GM19240 (cell line): Measurements from ENCODE around the gene COL11A2.
A peak's percentile ranks its signal among the peaks of the same experiment; 100 is the strongest.

Experiments used
- DNase-seq: peaks from one replicate; pipeline ENCODE4 v3.0.0; 2011; ENCODE audit warnings: low spot score; ENCODE audit not compliant: insufficient read length

COL11A2 gene

GRCh38 chr6:33172688-33173534, 19.4 kb downstream of the COL11A2 start:
- DNase-seq = no peak

- DNase-seq = no peak
These were observed 20.2 kb downstream of the COL11A2 start for GRCh38 chr6:33171880-33172687.

GRCh38 chr6:33171016-33171879, 21.0 kb downstream of the COL11A2 start:
- no peak for DNase-seq

GRCh38 chr6:33170176-33171015, 21.9 kb downstream of the COL11A2 start:
- DNase-seq = no peak

DNA sequence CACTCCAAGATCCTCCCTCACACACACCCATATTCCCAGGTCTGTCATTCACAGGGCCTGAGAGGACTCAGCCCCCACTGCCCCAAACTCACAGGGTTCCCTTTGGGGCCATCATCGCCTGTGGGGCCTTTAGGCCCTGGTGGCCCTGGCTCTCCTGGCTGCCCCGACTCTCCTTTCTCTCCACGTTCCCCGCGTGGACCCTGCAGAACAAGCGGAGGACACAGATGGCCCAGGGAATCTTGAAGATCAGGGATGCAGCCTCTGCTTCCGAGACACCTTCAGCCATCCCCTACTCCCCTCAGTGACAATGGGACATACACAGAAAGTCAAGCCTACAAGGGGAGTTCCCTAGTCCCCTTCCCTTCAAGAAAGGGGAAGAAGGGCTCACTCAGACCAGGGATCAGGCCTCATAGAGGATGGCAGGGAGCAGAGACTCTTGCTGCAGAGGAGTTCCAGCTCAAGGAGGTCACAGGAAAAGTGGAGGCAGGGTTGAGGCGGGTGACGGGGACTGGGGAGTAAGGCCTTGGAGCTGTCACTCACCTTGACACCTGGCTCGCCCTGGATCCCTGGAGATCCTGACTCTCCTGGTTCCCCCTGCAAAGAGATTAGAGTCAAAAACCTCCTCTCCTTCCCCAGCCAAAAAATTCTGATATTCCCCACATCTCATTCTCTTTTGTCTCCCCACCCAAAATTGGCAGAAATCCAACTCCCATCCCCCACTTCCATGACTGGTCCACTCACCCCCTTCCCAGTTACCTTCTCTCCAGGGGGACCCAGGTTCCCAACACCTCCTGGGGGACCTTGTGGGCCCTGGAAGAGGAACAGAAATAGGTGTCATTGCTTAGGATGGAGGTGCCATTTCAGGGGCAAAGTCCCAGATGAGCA, 22.7 kb downstream of the COL11A2 start:
- no peak for DNase-seq

DNA sequence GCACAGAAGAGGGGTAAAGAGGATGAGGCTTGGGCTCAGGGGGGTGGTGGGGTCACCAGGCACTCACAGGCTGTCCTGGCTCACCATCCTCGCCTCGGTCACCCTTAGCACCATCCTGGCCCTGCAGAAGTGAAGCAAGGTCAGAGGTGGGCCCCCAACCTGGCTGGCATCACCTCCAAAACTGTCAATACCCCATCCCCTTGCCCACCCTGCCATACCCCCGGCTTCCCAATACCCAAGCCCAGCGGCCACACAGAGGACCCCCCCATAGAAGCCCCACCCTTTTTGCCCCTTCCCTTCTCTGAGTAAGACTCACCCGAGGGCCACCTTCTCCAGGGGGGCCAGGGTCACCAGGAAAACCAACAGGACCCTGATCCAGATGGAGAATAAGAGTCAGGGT, 23.6 kb downstream of the COL11A2 start:
- no peak for DNase-seq

GRCh38 chr6:33168284-33168601, 24.0 kb downstream of the COL11A2 start:
- no peak for DNase-seq

- no peak for DNase-seq
These were observed 24.6 kb downstream of the COL11A2 start for GRCh38 chr6:33167374-33168283.

DNA sequence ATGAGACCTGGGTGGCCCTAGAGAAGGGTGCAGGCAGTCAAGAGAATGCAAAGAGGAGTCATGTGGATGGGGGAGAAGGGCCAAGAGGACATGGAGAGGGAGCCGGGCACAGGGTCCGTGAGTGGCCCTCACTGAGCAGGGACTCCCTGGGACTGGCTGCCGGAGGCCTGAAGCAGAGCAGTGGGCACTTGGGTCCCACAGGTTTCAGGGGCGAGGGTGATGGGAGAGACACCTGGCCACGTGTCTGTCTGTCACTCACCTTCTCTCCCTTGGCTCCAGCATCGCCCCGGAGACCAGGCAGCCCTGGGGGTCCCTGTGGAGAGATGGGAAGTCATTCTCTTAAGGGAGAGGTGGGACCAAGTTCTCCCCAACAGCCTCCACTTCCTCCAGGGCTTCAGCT, 25.5 kb downstream of the COL11A2 start:
- DNase-seq = no peak

GRCh38 chr6:33166363-33166762, 25.9 kb downstream of the COL11A2 start:
- DNase-seq = no peak

- no peak for DNase-seq
These were observed 26.5 kb downstream of the COL11A2 start for GRCh38 chr6:33165581-33166258.

DNA sequence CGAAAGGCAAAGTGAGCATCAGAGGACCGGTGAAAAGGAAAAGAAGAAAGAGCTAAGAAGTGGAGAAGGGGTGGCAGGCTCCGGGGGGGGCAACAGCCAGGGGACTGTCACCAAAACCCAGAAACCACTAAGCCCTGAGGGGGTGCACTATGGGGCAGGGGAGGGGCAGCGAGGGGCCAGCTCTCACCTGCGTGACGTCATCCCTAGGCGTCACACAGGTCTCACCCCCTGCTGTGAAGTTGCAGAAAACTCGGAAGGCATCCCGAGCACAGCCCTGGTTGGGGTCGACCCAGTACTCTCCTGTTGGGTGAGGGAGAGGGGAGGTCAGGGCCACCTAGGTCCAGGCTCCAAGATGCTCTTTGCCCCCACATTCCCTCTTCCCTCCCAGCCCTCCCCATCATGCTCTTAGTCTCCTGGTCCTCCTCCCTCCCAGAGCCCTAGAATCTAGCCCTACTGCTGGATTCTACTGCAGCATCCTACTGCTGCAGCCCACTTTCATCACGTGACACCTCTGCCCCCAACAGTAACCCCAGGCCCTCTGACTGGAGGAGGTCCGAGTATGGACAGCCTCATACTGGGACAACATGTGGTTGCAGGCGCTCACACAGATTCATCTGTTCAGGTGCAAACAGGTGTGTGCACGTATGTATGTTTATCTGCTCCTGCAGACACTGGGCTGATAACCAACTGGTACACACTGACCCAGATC, 27.4 kb downstream of the COL11A2 start:
- DNase-seq = no peak

DNA sequence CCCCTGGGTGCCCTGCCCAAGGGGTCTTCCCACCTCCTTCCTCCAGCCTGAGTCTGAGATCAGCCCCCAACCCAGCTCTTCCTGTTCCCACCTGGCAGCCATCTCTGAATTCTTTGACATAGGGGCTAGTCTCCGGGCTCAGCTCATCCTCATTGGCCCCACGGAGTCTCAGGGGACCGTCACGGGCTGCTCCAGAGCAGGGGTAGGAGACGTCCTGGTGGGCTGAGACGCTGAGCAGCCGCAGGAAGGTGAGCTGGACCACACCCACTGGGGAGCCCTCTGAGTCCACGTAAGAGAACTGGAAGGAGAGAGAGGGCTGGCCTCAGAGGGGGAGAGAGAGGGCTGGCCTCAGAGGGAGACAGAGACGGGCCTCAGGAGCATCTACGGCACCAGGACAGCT, 28.1 kb downstream of the COL11A2 start:
- no peak for DNase-seq

- no peak for DNase-seq
These were observed 28.7 kb downstream of the COL11A2 start for GRCh38 chr6:33163540-33163939.

DNA sequence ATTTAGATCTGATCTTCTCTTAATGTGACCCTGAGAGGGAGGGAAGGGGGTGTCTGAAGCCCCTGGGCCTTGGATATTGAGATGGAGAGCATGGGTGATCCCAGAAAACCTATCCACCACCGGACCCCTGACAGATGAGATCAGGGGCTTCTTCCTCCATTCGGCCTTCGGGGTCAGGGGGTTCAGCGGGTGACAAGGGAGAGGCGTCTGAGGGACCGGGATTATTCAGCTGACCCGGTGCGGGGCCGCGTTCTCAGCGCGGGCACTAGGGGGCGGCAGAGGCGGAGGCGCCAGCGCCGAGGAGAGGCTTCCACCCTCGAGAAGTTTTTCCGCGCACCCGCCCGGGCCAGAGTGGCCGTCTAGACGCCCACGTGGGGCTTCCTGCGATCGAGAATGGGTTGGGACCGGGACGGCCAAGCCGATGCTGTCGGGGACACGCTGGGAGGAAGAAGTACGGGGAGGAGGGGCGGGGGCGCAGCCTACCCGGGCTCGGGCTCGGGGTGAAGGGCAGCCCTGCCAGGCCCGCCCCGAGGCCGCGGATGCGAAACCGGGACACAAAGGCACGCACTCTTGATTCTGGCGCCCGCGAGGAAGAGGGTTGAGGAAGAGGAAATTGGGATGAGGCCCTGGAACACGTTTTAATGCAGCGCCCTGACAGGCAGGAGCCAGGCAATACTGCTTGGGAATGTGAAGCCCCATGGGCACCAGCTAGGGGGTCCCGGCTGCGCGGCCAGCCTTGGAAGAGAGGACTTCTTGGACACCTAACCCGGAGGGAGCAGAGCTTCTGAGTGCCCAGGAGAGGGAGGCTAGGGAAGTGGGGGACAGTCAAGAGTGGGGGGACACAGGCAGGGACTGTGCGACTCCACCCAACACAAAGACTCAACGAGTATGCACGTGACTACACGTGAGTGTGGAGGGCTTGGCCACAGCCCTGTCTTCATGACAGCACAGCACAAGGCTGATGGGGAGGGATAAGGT, 30.6 kb downstream of the COL11A2 start:
- peak; percentile 86 for DNase-seq

GRCh38 chr6:33160728-33161344, 31.4 kb downstream of the COL11A2 start:
- DNase-seq = no peak
